ENCODE measurements around the gene TFAP2A.

The TFAP2A gene

DNA sequence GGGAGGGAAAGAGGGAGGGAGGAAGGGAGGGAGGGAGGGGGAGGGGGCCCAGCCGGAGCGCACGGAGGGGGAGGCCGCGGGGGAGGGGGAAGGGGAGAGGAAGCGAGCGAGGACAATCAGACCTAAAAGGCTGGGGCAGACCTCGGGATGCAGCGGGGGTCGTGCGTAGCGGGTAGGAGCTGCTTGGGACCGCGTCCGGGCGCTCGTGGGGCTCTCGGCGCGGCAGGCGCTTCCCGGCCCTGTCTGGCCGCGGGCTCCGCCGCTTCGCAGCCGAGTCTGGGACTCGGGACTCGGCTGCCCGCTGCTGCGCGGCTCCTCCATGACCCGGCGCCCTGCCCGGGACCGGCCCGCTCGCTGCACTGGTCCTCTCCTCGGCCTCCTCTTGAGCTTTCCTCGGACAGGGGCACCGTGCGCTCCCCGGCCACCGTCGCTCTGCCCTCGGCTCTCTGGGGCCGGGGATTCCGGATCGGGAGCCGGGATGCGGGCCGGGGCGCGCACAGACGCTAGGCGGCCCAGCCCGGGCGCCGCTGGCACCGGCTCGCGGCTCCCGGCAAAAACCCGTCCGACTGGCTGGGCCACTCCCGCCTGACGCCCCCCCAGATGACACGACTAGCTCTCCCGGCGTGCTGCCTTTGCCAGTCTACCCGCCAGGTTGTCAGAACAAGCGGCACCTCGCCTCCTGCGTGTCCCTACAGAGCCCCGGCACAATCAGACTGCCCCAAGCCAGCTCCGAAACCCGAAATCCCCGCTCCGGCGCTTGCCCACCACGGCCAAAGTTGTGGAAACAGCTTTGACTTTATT is 2.2 kb downstream of the TFAP2A start:
- no peak for DNase-seq

DNA sequence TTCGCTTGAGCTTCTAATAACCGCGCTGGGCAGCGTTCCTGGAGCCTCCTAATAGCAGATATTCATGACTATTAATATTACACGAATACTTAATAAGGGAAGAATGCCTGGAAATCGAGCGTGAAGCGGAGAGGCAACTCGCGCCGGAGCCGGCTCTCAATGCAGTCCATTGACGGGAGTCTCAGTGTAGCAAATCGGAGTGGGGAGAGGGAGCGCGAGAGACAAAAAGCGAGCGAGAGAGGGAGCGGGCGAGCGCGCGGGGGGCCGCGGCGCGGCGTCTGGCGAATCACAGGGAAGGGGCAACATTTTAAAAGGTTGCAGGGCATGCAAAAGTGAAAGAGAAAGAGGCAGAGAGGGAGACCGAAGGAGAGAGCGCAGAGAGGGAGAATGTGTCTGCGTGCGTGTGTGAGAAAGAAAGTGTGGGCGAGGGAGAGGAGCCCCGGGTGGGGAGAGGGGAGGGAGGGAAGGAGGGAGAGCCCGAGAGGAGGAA is 2.9 kb downstream of the TFAP2A start:
- DNase-seq, result peak; percentile 54

DNA sequence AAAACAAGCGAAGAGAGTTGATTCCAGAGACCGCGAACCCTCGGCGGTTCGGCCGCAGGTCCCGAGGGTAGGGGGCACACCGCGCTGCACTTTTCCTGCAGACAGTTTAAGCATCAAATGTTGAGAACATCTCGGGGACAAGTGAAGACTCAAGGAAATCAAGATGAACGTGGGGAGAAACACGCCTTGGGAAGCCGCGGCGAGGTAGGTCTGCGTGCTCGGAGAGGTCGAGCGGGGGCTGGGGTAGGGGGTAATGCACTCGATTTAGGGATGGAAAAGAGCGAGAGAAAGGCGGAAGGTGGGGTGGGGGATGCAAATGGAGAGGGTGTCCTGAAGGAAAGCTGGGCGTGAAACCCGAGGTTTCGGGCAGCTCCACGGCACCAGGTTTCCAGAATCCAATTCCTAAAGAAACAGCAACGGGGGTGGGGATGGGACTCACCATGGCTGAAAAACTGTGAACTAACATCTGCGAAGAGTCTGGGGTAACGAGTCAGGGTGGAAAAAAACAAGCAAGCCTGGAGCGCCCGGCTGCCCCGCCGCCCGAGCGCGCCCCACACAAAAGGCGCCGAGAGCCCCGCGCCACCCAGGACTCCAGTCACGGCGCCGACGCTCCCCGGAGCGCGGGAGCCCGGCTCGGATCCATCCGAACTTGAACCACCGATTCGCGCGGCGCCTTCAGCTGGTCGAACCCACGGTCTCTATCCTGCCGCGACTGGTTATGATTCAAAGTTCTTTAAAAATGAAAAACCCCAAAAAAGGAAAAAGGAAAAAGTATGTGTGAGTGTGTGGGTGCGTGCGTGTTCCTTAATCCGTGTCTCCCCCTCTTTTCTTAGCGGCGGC is 3.5 kb downstream of the TFAP2A start:
- no peak for DNase-seq

DNA sequence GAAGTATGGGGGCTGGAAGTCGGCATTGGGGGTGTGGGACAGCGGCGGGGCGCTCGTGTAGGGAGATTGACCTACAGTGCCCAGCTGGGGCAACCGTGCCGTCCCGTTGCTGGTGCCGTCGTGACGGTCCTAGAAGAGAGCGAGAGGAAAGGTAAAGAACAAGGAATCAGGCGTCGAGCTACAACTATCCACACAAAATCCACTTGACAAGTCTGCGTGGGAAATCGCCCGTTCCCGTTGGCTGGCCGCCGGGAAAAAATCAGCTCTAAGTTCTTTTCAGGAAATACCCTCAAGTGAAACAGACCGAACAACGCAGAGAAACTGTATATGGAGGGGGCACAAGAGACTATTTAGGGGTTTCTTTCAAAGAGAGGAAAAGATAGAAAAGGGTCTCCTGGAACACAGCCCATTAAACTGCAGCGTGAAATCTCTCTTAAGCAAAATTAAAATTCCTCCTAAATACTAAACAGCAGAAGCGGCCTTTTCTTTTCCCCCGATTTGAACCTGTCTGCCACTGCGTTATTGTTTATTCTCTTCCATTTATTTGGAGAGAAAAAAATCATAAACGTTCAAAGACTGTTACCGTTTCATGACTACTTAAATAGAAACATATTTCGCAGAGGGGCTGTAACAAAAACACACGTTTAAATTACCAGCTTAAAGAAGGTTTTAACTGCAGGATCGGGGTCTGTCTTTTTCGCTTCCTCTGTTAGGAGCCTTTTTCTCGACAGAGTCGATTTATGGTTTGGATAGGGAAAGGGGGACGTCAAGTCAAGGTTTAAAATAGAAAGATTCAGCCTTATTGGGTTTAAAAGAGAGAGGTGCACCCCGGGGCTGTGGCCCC is 4.4 kb downstream of the TFAP2A start:
- no peak for DNase-seq

DNA sequence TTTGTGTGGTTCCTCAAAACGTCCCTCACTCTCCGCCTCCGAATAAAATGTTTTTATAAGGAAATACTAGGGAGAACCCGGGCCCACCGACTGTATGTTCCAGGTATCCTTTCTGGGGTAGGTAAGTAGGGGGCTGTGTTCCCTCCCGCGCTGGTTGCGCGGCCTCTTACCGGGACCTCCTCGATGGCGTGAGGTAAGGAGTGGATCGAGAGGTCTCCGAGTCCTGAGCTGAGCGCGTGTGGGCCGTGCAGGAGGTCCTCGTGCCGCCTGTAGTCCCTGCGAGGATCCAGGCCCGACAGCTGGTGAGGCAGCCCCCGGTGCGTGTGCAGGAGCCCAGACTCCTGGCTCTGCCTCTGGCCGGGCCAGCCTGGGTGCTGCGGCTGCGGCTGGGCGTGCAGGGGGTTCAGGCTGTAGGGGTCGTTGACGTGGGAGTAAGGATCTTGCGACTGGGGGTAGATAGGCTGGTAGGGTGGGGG is 5.1 kb downstream of the TFAP2A start:
- DNase-seq, result no peak

DNA sequence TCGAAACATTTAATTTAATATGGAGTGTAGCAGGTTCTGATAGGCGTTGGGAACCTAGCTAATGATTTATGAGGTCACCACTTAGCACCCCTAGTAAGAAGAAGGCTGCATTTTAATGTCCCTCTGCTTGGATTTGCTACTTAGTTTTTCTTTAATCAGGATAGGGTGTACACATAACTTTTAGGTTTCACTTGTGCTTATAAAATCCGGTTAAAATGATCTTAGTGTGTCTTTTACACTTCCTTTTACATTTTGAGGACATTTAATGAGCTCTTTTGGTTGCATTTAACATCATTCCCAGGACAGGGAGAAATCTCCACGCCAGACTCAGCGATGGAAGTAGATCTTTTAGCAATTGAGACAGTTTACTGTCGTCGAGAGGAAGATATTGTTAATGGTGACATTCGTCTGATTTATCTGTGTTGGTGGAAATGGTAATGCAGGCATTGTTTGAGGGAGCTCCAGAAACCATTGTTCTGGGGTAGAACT is 5.6 kb downstream of the TFAP2A start:
- DNase-seq, result no peak

DNA sequence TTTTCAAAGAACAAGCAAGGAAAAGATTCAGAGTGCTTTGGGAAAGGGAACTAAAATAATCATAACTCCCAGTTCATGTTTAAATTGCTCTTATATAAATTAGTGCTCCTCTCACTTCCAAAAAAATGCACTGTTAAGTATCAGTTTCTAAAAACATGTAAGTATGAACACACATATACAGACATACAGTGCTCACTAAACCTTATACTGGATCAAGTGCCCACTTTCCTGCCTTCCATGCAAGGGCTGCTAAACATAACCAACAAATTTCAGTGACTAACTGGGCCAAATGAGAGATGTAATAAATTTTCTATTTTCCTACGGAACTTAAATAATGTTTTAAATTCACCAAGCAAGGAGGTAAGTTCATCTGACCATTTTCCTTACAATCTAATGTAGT is 6.4 kb downstream of the TFAP2A start:
- DNase-seq, result no peak

DNA sequence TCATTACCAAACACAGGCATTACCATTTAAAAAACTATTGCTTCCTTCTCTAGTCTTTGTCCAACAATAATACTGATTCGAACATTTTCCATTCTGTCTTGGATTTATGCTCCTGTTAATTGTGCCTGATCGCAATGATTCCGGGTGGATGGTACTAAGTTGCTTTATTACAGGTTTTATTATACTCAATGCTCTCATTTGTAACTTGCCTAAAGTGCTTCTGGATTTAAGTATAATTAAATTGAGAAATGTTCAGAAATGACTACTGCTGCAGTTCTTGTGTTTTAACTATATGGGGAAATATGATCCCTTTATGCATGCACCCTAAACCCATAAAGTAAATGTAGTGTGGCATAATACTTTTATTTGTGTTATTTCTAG is 7.2 kb downstream of the TFAP2A start:
- no peak for DNase-seq

DNA sequence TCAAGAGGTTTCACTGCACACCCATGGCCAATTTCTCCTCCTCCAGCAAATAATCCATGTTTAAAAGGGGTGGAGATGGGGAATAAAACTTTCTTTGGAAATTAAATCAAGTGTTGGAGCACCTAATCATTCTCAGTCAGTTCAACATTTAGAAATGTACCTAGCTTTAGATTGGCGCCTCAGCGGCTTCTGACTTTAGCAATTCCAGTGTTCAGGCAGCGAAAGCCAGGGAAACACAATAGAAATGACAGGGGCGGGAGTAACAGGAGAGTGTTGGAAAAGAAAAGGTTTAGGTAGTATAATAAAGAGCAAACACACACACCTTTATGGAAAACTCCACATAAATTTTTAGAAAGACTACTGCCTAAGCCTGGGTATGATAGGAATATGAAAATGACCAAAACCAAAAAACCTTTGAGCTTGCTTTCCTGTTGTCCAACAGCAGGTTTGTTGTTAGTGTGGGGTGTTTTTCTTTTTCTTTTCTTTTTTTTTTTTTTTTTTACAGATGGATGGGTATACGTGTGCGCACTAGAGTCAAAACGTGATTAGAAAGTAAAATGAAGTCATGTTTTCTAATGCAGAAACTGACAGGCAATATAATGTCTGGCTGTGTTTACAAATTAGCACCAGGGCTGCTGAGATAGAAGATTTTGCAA is 7.7 kb downstream of the TFAP2A start:
- no peak for DNase-seq

DNA sequence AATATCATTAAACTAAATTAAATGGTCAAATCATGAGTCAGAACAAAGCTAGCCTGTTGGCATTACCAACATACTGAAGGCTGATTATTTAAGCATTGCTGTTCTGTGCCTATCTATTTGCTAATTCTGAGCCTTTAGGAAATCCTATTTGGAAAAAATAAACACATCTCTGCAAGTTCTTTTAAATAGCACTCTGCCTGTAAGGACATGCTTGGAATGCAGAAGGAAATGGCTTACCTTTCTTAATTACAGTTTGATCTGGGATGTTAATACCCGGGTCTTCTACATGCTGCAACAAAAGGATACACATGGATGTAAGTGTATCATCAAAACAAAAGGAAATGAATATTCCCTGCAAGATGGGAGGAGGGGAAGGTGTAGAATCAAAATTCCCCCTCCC is 8.3 kb downstream of the TFAP2A start:
- DNase-seq, result no peak

DNA sequence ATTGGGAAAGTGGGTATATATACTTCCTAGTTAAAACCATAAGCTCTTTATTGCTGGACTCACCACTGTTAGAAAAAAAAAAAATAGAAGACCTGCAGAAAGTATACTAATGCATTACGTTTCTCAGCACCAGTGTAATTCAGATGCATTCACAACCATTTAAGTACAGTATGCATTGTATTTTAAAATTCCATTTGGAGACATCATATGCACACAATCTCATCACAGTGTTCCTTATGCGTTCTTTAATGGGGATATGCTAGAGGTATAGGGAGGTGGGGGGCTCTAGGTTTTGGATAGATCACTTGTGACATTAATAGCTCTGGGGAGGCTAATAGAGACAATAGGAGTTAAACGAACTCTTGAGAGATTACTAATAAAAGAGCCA is 9.4 kb downstream of the TFAP2A start:
- no peak for DNase-seq

DNA sequence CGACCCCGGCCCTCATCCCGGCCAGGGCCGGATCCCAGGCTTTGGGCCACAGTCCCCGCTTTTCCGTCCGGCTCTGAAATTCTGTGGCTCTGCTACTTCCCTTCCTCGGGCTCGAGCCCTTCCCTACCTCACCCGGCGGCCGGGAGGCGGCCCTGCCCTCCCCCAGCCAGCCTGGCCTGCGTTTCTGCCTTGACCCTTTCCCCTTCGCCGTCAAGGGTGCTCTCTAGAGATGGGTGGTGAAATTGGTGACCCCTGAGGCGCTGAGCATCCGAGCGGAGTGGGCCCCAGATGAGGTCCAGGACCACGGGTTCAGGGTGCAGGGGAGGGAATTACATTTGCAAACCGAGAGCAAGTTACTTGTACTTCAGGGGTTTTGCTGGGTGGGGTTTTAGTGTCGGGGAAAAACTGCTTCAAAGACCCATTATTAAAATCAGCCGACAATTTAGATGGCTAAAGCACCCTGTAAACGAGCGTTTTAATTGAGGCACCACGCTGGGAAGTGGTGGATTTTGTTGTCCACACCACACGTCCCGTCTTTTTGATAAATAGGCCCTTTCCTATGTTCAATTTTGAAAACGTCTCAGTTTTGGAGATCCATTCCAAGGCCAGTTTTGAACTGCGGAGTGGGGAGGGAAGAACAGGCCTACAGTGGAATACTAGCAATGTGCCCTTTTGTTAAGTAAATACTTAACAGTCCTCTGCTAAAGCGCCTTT is 9.9 kb downstream of the TFAP2A start:
- DNase-seq, result no peak

DNA sequence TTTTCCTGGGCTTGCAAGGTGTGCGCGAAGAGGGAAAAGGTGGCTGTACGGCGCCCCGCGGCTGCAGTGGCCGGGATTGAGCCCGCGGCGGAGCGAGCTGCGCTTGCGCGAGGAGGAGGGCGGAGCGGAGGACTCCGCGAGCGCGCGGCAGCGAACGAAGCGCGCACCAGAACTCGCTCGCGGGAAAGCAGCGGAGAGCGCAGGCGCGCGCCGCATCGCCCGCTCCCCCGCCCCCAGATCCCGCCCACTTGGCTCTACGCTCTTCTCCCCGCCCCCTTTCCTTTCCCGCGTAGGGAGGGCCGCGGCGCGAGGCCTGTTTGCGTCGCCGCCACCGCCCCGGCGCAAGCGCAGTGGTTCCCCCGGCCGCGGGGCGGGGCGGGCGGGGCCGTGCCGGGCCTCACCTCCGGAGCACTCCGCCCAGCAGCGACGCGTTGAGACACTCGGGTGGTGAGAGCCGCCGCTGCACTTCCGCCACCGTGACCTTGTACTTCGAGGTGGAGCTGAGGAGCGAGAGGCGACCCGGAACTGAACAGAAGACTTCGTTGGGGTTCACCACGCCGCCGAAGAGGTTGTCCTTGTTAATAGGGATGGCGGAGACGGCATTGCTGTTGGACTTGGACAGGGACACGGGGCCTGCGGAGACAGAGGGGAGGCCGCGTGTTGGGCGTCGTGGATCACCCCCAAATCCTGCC is 10.6 kb downstream of the TFAP2A start:
- peak; percentile 86 for DNase-seq

DNA sequence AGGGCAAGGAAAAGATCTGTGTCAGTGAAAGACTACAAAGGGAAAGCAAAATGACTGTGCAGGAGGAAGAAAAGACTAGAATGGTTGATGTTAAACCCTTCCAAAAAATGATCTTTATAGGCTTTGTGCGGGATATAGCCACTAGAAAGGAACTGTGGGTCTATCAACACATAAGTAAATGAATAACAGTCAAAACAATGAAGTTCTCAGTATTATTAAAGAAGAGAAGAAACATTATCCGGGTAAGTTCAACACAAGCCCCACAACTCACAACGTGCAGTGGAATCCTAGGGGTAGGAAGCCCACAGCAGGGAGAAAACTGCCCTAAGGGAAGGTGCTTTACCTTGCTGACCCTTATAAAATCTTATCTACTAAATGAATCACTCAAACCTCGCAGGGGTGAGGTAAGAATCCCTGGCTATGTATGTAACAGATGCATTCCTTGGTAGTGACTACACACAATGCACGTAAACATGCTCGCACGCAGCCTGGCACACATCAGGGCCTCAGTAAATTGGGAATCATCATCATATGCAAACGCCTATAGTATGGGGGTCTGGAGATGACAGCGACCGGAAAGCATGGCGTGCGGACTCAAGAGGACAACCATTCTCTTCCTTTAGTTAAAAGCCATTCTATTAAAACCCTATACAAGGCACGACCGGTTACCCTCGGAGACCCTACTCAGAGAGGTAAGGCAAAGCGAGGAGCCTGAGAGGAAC is 11.3 kb downstream of the TFAP2A start:
- DNase-seq, result no peak

DNA sequence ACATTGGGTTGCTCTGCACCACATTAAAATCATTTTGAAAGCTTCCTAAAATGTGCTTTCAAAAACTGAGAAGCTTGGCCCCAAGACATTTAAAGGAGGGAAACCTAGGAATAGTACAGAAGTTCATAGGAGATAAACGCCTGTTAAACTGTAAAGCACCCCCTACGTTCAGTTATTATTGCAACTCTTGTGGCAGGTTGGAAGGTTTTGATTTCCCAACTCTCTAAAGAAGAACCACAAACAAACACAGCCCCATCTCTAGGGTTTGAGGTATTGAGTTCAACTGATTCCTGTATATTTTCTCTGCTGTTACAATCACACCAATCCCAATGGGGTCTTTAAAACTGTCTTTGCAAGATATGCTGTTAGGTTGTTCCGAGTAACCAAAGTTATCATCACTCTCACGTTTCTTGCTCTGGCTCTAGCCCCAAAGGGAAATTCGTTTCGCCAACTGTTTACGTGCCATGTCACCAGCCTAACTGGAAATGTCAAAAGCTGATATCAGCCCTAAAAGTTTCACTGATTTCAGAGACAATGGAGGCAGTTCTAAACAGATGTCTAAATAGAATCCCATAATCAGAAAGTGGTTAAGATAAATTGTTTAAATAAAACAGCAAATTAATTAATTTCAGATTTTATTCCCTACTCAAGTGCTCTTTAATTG is 12.1 kb downstream of the TFAP2A start:
- no peak for DNase-seq

DNA sequence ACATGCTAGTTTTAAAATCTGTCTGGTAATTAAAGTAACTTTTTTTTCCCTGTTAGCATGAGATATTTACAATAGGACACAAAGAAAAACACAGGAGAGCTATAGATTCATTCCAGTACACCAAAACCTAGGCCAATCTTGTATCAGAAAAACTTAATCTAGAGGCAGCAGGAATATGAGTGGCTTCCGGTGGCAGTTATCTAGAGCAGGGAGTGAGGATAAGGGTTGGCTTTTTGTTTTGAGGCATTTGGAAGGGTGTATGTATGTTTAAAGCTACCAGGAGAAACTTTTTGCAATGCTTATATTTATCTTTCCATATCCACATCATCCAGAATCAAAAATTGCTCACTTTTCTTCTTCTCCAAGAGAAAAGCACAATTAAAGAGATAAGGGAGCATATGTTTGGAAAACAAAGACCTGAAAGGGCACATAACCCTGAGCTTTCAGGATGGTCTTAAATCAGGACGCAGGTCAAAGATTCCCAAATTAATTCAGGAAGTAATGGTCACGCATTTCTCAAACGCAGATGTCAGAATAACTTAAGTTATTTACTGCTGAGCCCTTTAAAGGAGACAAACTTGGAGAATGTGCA is 13.1 kb downstream of the TFAP2A start:
- DNase-seq, result no peak

DNA sequence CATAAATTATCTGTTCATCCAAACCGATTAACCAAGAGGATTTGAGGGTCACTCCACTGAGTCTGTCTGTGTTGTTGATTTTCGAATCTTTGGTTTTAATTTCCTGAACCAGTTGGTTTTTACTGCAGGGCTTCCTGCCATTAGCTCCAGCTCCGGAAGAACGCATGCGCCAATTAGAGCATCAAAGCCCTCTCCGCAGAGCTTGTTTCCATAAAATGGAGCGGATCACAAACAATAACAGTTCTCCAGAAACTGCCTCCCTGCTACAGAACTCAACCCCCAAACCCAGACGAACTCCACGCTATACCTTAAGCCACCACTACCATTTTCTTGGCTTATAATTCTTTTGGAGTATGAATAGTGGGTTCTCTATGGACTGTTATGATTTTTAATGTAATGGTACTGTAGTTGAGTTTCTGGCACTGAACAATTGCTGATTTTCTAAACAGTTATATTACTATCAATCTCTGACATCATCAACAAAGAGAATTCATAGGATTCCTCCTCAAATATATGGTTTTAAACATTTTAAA is 13.8 kb downstream of the TFAP2A start:
- DNase-seq, result no peak

DNA sequence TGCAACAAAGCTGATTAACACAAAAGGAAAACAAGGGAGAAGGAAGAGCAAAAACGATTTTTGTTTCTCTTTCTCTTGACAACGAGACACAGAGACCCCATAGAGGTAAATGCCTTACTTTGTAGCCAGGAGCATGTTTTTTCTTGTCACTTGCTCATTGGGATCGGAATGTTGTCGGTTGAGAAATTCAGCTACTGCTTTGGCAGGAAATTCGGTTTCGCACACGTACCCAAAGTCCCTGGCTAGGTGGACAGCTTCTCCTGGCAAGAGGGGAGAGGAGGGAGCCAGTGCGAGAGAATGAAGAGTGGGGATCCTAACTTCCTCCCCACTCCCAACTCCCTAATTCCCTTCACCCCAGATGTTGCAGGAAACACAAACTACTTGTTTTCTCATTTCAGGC is 14.5 kb downstream of the TFAP2A start:
- DNase-seq, result no peak

DNA sequence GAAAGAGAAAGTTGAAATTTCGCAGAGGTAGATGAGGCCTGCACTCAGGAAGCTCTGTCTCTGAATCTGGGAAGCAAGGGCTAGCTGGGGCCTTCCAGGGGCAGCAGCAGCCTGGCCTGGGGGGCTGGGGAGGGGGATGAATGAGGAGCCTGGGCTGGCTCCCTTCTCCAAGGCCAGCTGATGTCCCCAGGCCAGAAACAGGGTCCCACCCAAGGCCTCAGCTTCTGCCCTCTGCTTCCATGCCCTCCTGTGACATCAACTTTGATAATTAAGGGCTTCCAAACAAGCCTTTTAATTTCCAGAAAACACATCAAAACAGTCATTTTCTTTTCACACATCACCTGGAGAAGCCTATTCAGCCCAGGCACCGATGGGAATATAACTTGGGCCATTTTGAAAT is 15.4 kb downstream of the TFAP2A start:
- no peak for DNase-seq

Measured in CD4-positive, alpha-beta T cell treated with Interleukin-12 subunit alpha and Interleukin-12 subunit beta, for 1 hour (primary cell).